HG03066 (cell line): ENCODE results near the gene ADRB1.

ENCODE experiments used
- ATAC-seq: cut with Tn5 transposase; IDR thresholded peaks from one replicate; pipeline ENCODE4 v1.9.1; 2021; ENCODE audit warnings: low read depth; ENCODE audit not compliant: unreplicated experiment

ADRB1 gene

GRCh38 chr10:114084215-114084614 lies 40.5 kb downstream of the ADRB1 start:
- ATAC-seq: no peak

GRCh38 chr10:114087255-114087654 lies 43.6 kb downstream of the ADRB1 start:
- ATAC-seq: no peak

GRCh38 chr10:114087655-114088054 lies 44.0 kb downstream of the ADRB1 start:
- ATAC-seq: no peak

DNA sequence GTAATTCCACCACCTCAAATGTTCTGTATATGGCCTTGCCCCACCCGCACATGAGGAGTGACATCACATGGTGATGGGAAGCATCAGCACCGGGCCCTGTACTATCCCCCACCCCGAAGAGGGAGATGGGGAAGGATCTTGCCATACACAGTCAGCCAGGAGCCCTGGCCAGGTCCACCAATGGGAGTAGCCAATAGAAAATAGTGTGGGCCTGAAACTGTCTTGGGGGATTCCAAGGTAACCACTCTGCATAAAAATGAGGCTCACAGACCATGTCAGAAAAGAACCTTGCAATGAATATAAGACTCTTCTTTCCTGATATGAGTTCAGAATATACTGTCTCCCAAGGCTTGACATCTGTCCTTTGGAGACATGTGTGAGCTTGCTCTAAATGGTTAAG lies 51.1 kb downstream of the ADRB1 start:
- no peak for ATAC-seq

DNA sequence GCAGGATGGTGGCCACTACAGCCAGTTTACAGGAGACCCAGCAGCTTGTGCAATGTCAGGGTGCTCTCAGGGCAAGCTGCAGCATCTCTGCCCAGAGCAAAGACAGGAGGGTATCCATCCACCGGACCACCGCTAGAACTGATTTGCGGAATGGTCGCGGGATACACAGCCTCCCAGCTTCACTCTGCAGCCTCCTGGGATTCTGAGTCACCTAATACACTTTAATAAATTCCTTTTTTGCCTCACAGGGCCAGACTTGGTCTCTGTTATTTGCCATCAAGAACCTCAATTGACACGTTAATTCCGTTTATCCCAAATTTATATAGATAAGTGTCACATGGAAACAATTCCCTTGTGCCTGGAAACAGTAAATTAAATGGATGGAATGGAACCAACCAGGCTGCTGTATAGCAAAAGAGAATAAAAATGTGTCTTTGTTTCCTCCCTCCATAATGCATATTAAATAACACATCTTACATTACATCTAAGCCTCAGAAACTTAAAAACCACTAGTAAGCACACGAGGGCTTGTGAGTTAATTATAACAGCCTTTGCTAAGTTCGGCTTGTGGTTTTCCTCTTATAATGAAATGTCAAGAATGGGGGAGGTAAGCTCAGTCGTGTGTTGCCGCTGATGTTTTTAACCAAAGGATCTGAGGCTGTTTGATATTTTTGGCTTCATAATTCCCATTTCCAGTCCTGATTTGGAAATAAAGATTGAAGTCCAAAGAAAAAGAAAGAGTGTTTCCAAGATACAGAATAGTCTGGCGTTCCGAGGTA lies 52.1 kb downstream of the ADRB1 start:
- peak; percentile 60 for ATAC-seq
